ENCODE results near the gene DFFA.

GRCh38 chr1:10473145-10473765, 926 bp upstream of the DFFA start:
- TF ChIP-seq EZH2 (IDR thresholded peaks at IDR 0.05; ENCODE audit: borderline replicate concordance), result no peak
- TF ChIP-seq CTCF (IDR thresholded peaks at IDR 0.05; ENCODE audit: poor library complexity), result no peak
- no peak for TF ChIP-seq EZH2phosphoT487 (IDR thresholded peaks at IDR 0.05; ENCODE audit: low read depth, severe bottlenecking, unreplicated experiment)
